CD4-positive, alpha-beta T cell treated with Interleukin-15 for 1 hour (primary cell): Measurements from ENCODE around the gene SLC7A1.
A peak's percentile ranks its signal among the peaks of the same experiment; 100 is the strongest.

Source experiments
- DNase-seq: peaks from one replicate; pipeline ENCODE4 v3.0.0-alpha.2; 2020

Gene SLC7A1

DNA sequence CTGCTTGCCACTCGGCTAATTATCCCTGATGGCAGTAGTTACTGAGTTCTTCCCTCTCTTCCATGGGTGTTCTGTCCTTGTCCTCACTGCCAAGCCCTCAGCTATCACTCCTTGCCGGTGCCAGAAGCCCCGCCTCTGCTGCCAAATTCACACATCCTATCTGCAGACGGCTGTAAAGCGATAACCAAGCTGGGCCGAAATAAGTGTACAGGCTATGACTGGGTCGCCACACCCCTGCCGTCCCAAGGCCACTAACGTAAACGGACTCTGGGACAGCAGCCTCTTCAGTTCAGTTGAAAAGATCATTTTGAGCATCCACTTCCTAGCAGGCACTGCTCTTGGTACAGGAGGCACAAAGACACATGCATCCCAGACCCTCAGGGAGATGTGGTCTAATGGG lies 13.3 kb downstream of the SLC7A1 start:
- DNase-seq = no peak

DNA sequence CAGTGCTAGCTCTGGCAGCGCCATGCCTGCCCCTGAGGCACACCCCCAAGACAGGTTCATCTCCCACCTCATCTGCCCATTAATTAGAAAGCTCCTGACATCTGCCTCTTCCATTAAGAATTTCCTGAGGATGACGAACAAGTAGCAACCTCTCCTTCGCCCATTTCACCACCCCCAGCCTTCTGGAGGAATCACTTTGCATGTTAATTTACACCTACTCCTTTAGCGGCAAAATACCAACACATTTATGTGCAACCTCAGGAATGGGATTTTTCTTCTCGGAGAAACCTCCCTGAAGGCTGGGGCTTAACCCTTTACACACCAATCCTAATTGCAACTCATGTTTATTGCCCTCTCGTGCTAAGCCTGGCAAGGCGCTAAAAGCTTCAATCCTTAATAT lies 13.8 kb downstream of the SLC7A1 start:
- DNase-seq = no peak

DNA sequence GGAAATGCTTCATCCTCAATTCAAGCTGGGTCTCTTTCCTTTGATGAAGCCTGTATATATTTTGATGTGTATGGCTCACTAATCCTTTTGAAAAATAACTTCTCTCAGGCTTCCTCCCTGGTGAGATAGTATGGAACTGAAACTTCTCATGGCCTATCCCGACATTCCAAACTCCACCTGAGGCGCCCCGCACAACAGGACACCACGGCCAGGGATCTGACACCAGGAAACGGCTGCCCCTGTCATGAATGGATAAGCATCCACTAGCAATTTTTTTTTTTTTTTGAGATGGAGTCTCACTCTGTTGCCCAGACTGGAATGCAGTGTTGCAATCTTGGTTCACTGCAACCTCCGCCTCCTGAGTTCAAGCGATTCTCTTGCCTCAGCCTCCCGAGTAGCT lies 16.4 kb downstream of the SLC7A1 start:
- no peak for DNase-seq

DNA sequence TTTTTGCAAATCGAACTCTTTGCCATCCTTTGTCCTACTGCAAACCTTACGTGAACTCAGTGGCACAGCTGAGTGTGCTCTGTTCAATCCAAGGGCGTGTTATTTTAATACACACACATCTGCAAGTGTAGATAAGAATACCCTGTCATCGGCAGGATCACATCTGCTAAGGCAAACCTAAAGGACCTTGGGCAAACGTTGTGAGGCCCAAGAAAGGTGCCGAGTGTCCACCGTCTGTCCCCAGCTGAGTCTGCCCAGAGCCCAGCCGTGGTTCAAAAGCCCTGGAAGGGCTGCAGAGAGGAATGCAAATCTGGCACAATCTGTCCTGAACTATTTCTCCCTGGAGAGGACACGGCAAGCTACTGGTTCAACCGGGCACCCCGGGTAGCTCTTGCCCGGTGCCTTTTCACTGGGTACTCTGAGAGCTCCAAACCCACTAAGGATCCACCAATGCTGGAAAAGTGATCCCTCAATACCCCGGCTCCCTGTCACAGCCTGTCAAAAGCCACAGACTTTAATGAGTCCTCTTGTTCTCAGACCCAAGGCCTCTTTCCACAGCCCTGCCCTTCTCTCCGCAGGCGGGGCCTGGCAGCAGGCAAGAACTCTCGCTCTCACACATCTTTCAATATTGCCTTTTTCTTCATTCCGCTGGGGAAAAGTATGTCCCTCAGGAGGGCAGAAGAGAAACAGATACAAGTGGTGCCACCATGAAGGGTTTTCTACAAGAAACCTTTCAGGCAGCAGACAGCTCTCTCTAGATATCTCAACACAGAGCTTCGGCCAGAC lies 17.0 kb downstream of the SLC7A1 start:
- no peak for DNase-seq

DNA sequence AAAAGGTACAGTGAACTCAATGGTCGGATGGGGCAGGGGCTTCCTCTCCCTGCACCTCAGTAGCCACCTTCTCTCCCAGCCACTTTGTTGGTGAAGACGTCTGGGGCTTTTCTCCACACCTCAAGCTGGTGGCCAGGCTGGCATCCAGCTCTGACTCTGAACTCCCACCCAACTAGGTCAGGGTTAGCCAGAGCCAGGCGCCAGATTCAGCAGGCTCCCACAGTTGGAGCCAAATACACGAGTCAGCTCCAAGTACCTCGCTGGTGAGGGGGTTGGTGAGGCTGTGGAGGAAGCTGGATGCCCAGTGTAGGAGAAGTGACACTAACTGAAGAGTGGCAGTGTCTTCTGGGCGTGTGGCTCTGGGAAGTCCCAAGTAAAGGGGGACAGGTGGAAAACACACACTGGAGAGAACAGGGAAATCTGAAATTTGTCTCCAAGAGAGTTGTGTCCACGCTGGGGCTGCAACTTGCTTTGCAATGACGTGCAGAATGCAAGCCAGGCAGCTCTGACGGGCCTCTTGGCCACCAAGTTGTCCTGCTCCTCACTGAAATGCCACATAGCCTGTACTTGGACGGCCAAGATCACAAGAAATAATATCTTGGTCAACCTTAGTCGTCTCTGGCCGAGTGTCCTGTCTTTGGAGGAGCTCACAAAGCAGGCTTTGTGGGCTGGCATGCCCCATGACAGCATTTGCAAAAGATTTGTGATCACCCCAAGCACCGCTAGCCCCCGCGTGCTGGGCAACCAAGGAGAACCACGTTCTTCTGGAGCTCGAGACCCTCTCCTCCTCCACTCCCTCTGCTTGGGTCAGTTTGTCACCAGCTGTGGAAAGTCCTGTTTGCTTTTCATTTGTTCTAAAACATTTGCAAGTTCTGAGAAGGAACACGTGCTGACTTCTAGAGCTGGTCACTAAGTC lies 18.1 kb downstream of the SLC7A1 start:
- no peak for DNase-seq

DNA sequence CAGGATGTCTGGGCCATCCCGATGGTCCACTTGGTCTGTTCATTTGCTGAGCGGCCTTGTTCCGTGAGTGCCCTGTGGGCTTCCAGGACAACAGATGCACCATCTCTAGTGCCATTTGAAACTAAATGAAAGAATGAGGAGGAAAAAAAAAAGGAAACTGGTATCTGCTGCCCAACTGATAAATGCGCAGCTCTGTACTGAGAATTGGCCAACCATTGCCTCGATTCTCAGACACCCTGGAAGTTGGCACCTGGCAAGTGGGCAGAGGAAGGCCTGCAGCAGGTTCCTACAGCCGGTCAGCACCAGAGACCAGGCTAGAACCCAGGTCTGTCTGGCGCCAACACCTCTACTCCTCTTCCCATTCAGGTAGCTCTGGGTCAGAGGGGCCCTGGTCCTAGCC lies 18.9 kb downstream of the SLC7A1 start:
- DNase-seq = no peak

DNA sequence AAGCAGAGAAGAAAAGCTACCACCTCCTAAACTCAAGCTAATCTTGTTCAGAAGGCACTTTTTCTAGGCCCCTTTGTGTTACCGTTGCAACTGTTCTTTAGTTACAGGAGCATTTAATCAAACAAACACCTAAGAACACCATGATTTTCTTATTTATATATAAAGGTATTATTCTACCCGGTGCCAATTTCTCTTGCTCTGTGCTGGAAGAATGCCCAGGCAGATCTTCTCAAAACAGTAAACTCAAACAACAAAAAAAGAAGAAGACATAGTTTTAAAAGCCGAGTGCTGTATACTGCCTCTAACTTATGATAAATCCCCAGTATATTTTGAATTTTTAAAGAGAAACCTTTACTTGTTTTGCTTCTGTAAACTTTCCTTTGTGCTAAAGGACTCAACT lies 20.4 kb downstream of the SLC7A1 start:
- DNase-seq = no peak

DNA sequence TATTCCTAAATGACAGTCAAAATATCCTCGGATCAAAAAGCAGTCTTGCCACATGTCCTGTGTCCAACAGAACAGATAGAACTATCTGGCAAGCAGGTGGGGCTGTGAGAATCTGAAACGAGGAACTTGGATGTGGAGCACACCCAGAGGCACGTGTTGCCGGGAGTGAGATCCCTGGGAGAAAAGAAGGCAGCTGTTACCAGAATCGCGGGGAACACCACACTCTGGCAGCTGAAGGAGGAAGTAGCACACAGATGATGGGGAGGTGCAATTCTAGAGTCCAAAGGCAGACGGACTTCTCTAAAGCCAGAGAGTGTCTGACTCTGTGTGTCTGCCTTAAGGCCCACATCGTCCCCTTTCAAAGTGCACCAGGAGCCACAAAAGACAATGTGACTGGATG lies 22.3 kb downstream of the SLC7A1 start:
- peak; percentile 37 for DNase-seq

DNA sequence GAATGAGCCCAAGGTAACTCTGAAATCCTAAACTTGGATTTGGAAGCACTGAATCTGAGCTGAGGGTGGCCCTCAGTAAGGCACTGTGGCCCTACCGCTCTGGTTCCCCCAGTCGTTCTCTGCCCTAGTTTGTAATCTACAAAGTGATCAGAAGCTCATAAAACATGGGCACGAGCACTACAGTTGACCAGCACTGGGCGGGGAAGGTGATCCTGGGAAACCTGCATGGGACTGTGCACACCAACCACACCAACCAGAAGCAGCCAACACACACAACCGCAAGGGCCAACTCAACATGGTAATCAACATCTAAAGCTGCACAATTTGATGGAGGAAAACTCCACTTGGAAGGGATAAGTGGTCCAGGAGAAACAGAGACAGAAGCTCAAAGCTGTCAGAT lies 22.9 kb downstream of the SLC7A1 start:
- DNase-seq = no peak

DNA sequence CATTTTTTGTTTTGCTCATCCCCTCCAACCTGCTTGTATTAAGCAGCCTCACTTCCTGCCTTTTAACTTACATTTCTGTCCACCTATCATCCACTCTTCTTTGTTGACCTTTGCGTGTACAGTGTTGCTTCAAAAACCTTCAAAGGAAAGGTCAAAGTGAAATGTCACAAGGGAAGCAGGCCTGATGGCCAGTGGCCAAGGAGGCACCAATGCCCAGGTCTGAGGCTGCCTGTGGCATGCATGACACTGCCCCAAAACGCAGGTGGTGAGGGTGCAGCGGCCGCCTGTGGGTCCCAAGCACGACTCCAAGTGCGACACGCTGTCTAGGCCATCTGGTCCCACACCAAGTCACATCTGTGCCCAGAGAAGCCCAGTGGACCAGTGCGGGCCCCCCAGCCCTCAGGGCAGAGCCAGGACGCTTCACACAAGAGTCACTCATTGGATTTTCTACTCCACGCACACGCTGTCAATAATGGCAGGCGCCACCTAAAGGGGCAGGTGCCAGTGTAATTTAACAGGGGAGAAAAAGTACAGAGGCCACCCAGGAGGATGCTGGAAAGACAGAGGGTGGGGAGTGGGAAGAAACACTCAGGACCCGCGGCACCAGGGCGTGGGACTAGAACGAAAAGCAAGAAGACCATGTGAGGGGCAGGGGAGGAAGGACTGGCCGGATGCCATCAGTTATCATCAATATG lies 23.5 kb downstream of the SLC7A1 start:
- DNase-seq = no peak

DNA sequence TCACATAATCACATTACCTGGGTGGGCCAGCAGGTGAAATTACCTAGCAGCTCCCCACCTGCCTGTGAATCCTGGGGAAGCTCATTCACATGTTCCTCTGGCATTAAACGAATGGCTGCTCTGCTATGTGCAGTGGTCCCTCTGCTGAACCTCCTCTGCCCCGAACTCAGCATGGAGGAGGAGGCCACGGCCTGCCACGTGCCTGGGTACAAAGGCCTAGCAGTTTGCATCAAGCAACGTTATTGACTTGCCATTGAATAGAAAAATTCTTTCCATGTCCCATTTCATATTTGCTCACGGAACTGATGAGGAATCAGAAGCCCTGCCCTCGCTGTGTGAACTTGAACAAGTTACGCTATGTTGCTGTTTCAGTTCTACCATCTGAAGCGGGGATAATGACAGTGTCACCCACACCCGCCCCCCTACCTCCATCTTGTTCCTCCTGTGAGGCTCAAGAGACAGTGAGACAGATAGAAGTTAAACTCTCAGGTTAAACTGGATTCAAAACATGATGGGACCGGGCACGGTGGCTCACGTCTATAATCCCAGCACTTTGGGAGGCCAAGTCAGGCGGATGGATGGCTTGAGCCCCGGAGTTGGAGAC lies 25.3 kb downstream of the SLC7A1 start:
- no peak for DNase-seq

DNA sequence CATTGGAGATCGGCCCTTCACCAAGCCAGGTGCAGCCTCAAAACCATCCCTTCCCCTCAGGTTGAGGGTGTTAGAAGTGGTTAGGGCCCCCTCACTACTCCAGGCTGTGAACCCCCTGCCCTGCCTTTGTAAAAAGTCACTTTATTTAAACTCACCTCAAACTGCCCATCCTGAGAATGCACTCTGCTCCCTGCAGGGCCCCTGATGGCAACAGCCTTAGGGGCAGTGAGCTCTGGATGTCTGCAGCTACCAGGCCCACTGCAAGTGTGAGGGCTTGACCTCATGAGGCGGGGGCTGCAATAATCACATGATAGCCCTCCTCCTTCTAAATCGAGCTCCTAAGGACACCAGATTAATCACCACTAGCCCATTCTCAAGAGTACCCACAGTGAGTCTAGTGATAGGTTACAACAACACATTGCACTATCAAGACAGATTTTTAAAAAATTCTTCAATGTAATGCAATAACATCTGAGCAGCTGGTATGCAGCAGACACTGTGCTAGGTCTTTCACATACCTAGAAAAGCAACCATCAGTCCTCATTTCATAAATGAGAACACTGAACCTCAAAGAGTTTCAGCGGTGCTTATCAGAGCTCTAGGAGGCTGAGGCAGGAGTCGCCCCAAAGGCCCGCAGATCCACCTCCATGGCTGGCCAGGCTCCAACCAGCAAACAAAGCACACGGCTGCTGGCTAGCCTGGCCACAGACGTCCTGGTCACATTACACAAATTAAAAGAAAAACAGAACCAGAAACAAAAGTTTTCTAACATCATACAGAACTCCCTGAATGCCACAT lies 26.0 kb downstream of the SLC7A1 start:
- no peak for DNase-seq

DNA sequence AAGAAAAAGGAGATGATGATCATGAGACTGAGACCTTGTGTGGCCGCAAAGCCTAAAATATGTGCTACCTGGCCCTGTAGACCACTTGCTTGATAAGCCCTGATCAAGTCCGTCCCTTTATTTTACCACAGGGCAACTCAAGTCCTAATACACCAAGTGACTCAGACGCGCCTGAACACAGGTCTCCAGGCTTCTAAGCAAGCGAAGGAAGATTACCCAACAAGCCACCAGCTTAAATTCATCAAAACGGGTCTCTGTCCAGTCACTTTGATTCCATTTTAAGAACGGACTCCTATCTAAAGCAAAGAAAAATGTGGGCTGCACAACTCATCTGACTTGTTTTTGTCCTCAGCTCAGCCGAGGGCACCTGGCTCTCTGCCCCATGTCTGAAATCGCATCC lies 26.8 kb downstream of the SLC7A1 start:
- no peak for DNase-seq

DNA sequence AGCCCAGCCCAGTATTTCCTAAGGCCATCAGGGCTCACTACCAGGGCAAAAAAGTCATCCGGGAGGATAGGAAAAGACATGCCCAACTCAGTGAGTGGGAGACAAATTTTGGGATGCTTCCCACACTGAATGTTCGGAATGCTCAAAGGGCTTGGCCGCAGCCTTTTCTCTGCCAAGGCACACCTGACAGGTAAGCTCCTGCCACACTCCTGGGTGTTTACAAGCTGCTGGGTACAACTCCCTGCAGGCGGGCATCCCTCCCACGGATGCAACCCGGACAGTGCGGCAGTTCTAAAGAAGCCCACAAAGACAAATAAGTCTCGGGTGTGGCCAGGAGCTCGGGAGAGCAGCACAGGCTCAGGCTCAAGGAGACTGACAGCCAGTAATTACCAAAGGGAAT lies 28.1 kb downstream of the SLC7A1 start:
- no peak for DNase-seq

DNA sequence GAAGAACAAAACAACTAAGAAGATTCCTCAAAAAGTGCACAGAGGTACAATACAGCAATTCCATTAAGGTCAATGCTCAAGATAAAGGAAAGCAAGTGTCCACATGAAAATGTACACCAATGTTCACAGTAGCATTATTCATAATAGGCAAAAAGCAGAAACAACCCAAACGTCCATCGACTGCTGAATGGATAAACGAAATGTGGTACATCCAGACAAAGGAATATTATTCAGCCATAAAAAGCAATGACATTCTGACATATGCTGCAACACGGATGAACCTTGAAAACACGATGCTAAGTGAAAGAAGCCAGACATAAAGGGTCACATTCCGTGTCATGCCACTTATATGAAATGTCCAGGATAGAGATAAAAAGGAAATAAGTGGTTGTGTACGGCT lies 29.3 kb downstream of the SLC7A1 start:
- no peak for DNase-seq

DNA sequence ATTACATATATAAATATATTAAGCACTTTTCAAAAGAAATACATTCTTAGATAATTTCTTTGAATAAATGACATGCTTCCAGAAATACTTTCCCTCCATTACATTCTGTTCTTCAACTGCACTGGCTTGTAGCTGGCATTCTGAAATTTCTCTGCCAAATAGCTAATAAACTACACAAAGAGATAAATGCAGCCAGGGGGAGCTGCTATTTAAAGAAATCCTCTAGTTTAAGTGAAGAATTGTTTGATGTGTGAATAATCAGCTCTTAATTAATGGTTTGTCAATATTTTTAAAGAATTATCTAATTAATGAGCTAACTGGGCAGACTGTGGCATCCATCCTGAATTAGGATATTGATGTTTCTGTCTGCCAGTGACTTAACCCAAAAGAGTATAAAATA lies 30.7 kb downstream of the SLC7A1 start:
- no peak for DNase-seq

DNA sequence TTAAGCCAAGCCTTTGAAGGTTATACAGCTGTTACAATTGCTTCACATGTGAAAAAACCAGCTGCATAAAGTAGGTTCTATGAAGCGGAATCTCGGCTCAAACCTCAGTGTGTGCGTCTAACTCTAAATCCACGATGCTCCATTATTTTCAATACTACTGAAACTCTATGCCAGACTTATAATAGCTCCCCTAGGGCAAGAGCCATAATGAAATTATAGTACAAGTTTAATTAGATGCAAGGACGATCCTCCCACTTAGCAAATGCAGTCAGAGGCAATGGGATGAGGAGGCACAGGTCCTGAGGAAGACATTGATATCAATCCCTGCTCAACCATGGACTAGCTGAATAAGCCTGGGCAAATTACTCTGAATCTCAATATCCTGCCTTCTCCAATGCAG lies 31.1 kb downstream of the SLC7A1 start:
- DNase-seq = no peak

DNA sequence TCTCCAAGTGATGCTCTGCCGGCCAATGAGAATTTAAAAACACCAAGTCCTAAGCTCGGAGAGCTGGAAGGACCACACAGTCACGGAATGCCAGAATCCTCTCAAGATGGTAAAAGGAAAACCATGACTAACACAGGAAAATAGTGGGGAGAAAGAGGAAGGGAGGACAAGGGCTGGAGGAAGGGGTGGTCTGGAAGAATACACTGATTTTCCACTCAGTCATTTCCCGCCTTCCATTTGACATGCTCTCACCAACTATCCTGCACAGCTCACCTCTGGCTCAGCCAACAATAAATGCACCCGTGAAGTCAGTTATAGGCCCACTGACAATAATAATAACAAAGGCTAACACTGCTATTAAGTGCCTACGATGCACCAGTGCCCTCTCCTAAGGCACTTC lies 31.5 kb downstream of the SLC7A1 start:
- DNase-seq = no peak

DNA sequence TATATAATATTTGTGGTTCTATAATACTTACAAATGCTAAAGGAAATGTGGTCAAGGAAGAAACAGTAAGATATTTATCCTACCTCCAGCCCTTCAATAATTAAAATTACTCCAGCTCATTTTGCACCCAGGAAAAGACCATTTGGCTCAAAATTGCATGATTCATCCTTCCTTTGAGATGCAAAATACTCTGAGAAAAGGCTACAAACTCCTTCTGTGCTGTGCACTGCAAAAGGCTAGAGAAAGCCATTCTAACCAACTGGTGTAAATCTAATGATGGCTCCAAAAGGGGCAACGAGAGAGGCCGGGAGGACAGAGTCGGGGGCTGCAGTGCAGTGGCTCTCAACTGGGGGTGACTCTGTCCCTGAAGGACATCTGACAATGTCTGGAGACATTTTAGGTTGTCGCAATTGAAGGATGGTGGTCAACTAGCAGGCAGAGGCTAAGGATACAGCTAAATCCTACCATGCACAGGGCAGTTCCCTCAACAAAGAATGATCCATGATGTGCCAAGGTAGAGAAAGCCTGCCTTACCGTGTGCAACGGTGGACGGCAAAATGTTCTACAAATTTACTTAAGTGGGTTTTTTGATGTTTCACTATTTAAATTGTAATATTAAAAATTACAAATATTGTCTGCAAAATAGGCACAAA lies 32.6 kb downstream of the SLC7A1 start:
- no peak for DNase-seq

DNA sequence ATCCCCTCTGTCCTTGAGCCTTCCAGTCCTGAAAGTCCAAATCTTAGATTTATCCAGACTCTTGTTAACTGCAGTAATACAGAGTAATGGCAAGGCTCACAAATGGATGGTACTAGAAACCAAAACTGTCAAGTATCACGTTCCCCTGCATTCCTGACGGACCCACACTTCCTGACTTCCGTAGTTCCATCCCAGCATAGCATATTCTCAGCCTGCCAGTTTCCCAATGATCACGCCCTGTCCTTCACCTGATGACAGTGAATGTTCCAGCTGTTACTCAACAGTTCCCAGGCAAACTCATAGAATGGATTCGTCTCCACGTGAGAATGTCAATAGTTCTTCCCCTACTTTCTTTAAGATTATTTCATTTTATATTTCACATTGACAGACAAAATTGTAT lies 33.6 kb downstream of the SLC7A1 start:
- no peak for DNase-seq

DNA sequence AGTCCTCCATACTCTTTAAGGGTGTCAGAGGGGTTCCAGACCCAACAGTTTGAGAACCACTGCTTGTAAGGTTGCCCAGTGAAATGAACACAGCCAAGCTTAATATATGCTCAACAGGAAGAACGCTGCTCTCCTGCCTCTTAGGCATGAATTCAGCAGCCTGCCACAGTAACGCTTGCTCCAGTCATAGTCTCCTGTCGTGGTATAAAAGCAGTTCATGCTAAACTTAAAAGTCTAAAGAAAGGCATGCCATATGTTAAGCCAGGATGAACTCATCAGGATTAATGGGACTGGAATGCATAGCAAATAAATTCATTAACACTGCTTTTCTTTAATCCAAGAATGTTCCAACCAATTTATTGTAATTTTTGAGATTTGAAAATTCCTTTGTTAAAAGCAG lies 38.7 kb downstream of the SLC7A1 start:
- DNase-seq = no peak

DNA sequence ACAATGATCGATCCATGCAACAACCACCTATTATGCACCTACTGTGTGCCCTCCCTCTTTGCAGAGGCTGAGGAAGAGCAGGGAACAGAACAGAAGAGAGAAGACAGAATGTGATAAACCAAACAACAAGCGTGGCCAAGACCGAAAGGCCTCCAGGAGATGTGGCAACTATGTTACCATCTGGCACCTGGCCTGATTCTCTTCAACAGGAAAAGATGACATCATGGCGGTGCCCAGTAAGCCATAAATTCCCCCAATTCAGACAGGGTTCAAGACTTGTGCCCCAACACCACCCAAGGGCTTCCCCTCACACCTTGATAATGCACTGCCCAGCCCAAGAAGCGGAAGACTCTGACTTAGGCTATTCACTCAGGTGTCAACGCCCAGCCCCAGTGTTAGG lies 44.3 kb downstream of the SLC7A1 start:
- no peak for DNase-seq
